ENCODE results near the gene C17orf113.
"Not testable (repeated sequence)": the region's sequence is repeated elsewhere in the genome, so short reads cannot be mapped to it uniquely, and the experiment has no call there.

The C17orf113 gene

GRCh38 chr17:42042598-42043319 is 7.6 kb downstream of the C17orf113 start:
- DNase-seq (ENCODE audit: low read depth, low spot score): no peak

DNA sequence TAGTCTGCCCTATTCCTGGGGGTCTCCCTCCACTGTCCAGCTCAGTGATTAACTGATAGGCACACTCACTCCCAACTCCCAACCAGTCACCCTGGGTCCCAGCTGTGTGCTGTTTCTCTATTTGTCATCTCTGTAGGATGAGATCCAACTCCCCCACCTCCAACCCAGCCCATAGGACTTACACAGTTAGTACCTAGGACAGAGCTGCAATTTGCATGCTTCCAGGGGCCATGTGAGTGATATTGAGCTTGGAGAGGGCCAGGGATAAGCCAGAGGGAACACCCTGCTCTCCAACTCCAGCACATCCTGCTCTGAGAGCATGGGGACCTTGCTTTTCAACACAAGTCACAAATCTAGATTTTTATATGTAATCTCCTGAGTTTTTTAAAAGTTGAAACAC is 8.8 kb downstream of the C17orf113 start:
- DNase-seq (ENCODE audit: low read depth, low spot score): no peak

GRCh38 chr17:42040818-42041217 is 9.6 kb downstream of the C17orf113 start:
- DNase-seq (ENCODE audit: low read depth, low spot score): no peak

GRCh38 chr17:42039794-42040763 is 10.3 kb downstream of the C17orf113 start:
- no peak for DNase-seq (ENCODE audit: low read depth, low spot score)

DNA sequence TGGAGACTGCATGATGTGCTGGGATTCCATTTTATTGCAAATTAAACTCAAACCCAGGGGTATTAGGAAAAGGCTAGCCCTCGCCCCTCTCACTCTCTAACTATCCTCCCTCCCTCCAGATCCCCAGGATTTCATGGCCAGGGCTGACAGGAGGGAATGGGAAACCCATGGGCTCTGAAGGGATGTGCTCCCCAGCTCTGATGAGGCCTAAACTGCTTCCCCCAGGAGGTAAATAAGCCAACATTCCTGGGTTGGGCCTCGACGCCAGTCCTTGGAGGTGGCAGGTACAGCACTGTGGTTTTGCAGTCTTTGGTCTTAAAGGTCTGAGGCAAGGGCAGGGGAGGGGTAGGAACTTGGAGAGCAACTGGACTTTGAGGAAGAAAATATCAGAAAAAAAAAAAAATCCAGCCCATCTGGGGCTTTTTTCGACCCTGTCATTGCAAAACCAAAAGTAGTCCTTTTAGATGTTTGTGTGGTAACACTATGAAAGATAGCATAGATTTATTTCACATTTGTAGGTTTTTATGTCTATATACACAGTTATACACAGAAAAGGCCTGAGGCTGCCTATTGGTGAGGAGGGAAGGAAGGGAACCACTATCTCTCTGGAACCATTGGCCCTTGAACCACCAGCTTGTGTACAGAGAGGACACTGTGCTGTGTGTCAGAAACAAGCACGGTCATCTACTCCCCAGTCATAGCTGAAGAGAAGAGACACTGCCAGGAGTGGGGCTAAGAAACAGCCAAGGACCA is 12.0 kb downstream of the C17orf113 start:
- DNase-seq (ENCODE audit: low read depth, low spot score): no peak

GRCh38 chr17:42034059-42034458 is 16.3 kb downstream of the C17orf113 start:
- DNase-seq (ENCODE audit: low read depth, low spot score): no peak

- DNase-seq (ENCODE audit: low read depth, low spot score): no peak
These were observed 18.8 kb downstream of the C17orf113 start for GRCh38 chr17:42031584-42031983.

- DNase-seq (ENCODE audit: low read depth, low spot score): no peak
These were observed 21.6 kb downstream of the C17orf113 start for GRCh38 chr17:42028791-42029127.

GRCh38 chr17:42027961-42028790 is 22.2 kb downstream of the C17orf113 start:
- no peak for DNase-seq (ENCODE audit: low read depth, low spot score)

- no peak for DNase-seq (ENCODE audit: low read depth, low spot score)
These were observed 22.9 kb downstream of the C17orf113 start for GRCh38 chr17:42027590-42027889.

DNA sequence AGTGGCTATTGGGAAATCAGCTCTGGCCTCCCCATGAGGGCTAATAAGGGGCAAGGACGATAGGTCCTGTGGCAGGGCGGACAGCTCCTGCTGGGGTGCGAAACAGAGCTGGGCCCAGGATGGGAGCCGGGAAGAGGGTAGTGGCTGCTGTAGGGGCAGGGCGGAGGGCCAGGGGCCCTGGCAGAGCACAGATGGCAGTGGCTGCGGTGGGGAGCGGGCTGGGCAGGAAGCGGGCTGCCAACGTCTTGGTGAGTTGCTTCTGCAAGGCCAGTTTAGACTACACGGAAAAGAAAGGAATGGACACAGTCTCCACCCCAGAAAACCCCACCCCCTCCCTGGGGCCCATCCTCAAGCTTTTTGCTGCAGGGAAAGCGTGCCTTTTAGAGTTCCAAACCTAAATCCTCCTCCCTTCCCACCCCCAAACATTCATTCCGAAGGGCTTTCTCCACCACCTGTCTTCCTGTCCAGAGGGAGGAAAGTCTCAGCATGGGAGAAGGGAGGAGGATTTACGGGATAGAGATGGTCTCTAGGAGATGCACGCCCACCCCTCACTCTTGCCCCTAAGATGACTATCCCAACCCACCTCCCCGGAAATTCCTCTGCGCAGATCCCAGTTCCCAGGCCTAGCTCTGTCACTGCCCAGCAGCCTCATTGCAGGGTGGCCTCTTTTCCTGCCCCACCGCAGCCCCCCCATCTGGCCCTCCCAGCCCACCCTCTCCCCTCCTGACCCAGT is 23.4 kb downstream of the C17orf113 start:
- no peak for DNase-seq (ENCODE audit: low read depth, low spot score)

GRCh38 chr17:42025936-42026335 is 24.5 kb downstream of the C17orf113 start:
- DNase-seq (ENCODE audit: low read depth, low spot score): no peak

- DNase-seq (ENCODE audit: low read depth, low spot score): no peak
These were observed 25.2 kb downstream of the C17orf113 start for GRCh38 chr17:42025191-42025579.

DNA sequence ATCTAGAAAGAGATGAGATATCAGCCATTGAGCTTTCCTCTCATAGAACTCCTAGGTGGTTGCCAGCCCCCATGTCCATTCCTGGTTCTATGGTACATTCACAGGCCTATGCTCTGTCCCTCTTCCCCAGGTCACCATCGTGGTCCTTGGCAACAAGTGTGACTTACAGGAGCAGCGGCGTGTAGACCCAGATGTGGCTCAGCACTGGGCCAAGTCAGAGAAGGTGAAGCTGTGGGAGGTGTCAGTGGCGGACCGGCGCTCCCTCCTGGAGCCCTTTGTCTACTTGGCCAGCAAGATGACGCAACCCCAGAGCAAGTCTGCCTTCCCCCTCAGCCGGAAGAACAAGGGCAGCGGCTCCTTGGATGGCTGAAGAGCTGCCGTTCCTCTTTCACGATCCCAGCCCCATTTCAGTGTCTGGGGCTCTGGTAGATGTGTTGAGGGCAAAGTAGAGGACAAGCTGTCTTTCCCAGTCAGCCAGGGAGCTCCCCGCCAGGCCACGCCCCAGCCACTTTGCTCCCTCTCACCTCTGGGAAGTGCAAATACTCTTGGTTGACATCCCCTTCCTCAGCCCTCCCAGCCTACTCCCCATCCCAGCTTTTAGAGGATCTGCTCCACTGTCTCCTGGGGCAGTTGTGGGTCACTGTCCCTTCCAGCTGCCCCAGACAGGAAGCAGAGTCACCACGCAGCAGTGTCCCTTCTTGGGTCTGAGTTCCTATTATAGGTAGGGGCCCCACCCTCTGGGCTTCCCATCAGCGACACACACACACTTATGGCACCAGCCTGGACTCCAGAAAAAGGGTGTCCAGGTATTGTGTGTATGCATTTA is 26.7 kb downstream of the C17orf113 start:
- DNase-seq (ENCODE audit: low read depth, low spot score): no peak

DNA sequence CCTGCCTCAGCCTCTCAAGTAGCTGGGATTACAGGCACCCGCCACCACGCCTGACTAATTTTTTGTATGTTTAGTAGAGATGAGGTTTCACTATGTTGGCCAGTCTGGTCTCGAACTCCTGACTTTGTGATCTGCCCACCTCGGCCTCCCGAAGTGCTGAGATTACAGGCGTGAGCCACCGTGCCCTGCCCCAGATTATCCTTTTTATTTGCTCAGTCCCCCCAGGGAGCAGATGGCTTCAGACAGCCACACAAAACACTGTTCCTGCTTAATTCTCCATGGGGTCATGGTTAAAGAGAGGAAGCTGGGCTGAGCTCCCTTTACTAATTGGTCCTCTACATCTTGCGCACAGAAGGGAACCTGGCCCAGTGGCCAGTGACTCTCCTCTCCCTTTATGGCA is 29.6 kb downstream of the C17orf113 start:
- DNase-seq (ENCODE audit: low read depth, low spot score): not testable (repeated sequence)

GRCh38 chr17:42019509-42020404 is 30.6 kb downstream of the C17orf113 start, which contains the start of gene NKIRAS2:
Gene NKIRAS2, plus strand, starts transcription at chr17:42020090. Its CDS starts 1,488 bp downstream, at chr17:42021578.
- DNase-seq (ENCODE audit: low read depth, low spot score): peak; percentile 63

DNA sequence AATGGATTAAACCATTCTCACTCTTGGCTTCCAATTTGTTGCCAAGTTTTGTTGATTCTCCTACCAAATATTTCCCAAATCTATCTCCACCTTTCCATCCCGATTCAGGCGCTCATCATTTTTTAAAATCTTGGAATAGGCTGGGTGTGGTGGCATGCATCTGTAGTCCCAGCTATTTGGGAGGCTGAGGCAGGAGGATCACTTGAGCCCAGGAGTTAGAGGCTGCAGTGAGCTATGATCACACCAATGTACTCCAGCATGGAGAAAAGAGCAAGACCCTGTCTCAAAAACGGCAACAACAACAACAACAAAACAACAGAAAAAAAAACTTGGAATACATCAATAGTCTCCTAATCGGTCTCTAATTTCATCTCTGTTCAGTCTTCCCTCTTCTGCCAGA is 31.4 kb downstream of the C17orf113 start:
- DNase-seq (ENCODE audit: low read depth, low spot score): no peak

DNA sequence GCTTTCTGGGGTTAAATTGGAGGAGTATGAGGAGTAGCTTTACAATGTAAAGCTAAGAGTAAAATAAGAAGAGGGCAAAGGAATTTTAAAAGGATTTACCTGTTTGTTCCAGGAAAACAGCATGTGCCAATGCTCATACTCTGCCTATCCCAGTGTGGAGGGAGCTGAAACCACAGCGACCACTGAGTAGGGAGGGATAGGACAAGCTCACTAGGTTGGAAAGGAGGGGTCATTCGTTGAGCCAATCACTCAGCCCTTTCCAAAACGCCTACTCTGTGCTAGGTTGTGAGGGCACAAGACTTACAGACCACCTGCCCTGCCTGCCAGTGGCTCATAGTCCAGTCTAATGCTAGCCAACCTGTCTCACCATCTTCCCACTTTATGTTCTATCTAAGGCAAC is 32.1 kb downstream of the C17orf113 start:
- DNase-seq (ENCODE audit: low read depth, low spot score): no peak

DNA sequence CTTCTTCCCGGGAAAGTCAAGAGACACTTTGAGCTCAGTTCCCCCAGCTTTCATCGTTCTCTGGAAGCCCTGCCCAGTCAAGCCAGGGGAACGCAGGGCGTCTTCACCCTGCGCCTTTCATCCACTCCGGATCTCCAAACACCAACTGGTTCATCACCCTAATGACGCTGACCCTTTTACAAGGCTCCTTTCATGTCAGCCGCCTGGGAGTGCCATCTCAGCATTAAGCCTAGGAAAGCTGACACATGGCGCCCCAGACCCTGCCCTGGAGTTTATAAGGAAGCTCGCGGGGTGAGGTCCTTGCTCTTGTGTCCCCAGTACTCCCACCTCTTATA is 32.6 kb downstream of the C17orf113 start:
- no peak for DNase-seq (ENCODE audit: low read depth, low spot score)

Measured in smooth muscle cell of the brain vasculature (primary cell).